ENCODE data around the gene DYNC2H1.
A peak's percentile ranks its signal among the peaks of the same experiment; 100 is the strongest.

Gene DYNC2H1

DNA sequence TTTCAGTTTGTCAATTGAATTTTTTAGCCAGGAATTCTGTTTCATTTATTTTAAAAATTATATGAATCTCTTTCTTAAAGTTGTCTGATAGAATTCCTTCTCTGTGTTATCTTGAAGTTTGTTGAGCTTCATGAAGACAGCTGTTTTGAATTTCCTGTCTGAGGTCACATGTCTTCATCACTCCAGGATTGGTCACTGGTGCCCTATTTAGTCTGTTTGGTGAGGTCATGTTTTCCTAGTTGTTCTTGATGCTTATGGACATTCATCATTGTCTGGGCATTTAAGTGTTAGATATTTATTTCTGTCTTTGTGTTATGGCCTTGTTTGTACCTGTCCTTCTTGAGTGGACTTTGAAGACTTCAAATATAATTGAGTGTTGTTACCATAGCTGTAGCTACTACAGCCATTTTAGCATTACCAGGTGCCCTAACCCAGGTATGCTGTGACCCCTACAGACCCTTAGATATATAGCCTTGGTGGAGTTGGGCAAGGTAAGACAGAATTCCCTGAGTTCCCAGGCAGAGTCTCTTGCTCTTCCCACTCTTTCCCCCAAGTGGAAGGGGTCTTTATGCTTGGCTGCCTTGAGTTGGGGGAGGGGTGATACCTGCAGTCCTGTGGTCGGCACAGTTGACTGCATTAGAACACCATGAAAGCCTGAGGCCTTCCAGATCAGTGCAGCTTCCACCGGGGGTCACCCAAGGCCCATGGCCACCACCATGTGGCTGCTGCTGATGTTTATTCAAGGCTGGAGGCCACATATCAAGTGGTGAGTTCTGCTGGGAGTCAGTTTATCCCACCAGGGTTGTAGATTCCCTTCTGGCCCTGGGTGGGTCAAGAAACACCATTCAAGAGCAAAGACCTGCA lies 229.6 kb downstream of the DYNC2H1 start:
- DNase-seq (ENCODE audit: low read depth), result no peak
- TF ChIP-seq, protein P1, sequence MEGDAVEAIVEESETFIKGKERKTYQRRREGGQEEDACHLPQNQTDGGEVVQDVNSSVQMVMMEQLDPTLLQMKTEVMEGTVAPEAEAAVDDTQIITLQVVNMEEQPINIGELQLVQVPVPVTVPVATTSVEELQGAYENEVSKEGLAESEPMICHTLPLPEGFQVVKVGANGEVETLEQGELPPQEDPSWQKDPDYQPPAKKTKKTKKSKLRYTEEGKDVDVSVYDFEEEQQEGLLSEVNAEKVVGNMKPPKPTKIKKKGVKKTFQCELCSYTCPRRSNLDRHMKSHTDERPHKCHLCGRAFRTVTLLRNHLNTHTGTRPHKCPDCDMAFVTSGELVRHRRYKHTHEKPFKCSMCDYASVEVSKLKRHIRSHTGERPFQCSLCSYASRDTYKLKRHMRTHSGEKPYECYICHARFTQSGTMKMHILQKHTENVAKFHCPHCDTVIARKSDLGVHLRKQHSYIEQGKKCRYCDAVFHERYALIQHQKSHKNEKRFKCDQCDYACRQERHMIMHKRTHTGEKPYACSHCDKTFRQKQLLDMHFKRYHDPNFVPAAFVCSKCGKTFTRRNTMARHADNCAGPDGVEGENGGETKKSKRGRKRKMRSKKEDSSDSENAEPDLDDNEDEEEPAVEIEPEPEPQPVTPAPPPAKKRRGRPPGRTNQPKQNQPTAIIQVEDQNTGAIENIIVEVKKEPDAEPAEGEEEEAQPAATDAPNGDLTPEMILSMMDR (conservative IDR thresholded peaks at IDR 0.05; ENCODE audit: low read depth, low read length), result peak; percentile 25
- no peak overlapping the region for H3K4me3 ChIP-seq (ENCODE audit: low read length)

DNA sequence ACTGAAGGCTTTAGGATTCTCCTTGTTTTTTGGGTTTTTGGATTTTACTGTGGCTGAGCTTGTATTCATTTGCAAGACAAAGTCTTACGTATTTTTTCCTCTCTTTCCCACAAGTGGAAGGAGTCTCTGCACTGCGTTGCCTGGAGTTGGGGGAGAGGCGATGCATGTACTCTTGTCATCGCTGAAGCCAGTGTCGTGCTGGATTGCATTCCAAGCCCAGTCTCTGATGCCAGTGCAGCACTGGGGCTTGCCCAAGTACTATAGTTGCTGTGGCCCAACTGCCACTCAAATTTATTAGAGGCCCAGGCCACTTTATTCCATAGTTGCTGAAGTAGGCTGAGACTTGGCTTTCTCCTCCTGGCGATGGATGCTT lies 230.2 kb downstream of the DYNC2H1 start:
- TF ChIP-seq, protein P1 (conservative IDR thresholded peaks at IDR 0.05; ENCODE audit: low read depth, low read length), result no peak
- DNase-seq (ENCODE audit: low read depth), result no peak
- H3K4me3 ChIP-seq (ENCODE audit: low read length), result no peak overlapping the region

- TF ChIP-seq, protein P1 (conservative IDR thresholded peaks at IDR 0.05; ENCODE audit: low read depth, low read length), result no peak
Observed at GRCh38 chr11:103340956-103341355, 231.7 kb downstream of the DYNC2H1 start.

DNA sequence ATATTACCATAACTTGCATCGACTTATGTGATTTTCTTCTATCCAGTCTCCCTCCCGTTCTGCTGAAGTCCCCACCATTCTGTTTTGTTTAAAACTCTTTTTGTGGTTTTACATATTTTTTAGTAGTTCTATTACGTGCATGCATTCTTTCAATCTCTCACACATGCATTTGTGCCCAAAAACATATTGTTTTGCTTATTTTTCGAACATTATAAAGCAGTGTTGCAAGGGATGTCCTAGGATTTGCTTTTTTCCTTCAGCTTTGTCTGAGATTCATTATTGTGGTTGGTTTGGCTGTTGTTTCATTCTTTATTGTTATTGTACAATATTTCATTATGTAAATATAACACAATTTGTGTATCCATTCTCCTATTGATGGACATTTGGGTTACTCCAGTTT lies 235.7 kb downstream of the DYNC2H1 start:
- TF ChIP-seq, protein P1 (conservative IDR thresholded peaks at IDR 0.05; ENCODE audit: low read depth, low read length), result no peak
- no peak overlapping the region for H3K4me3 ChIP-seq (ENCODE audit: low read length)
- DNase-seq (ENCODE audit: low read depth), result no peak

More at GRCh38 chr11:103340956-103341355, 231.7 kb downstream of the DYNC2H1 start:
- H3K4me3 ChIP-seq (ENCODE audit: low read length), result no peak overlapping the region
- DNase-seq (ENCODE audit: low read depth), result no peak

DNA sequence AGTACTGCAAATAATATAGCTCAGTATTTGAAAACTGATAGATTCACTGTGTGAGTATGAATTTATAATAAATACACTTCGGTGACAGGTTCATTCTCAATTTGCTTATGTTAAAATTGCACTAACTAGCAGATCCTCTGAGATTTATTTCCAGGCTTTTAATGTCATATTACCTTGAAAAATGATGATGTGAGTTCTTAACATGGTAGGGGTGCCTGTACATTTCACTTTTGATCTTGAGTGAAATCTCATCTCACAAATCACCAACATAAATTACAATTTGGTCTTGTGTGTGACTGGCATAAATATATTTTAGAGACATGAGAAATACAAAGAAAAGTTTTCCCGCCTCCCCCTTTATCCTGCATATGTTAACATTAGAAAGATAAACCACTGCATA lies 240.4 kb downstream of the DYNC2H1 start:
- H3K4me3 ChIP-seq (ENCODE audit: low read length), result no peak overlapping the region
- DNase-seq (ENCODE audit: low read depth), result no peak
- TF ChIP-seq, protein P1 (conservative IDR thresholded peaks at IDR 0.05; ENCODE audit: low read depth, low read length), result no peak

- DNase-seq (ENCODE audit: low read depth), result no peak
- TF ChIP-seq, protein P1 (conservative IDR thresholded peaks at IDR 0.05; ENCODE audit: low read depth, low read length), result no peak
- no peak overlapping the region for H3K4me3 ChIP-seq (ENCODE audit: low read length)
Observed at GRCh38 chr11:103354656-103355055, 245.4 kb downstream of the DYNC2H1 start.

GRCh38 chr11:103358251-103358650 lies 249.0 kb downstream of the DYNC2H1 start:
- TF ChIP-seq, protein P1 (conservative IDR thresholded peaks at IDR 0.05; ENCODE audit: low read depth, low read length), result no peak
- no peak overlapping the region for H3K4me3 ChIP-seq (ENCODE audit: low read length)
- DNase-seq (ENCODE audit: low read depth), result peak; percentile 31
